ENCODE measurements around the gene PEG3.

Gene PEG3

GRCh38 chr19:56813531-56813930, 27.0 kb downstream of the PEG3 start:
- DNase-seq (ENCODE audit: low read depth) = no peak
- H3K4me3 ChIP-seq (ENCODE audit: low read depth, low read length) = no peak overlapping the region
- no peak for TF ChIP-seq CTCF (IDR thresholded peaks at IDR 0.05; ENCODE audit: low read depth, low read length, missing control alignments)
- in situ Hi-C loops (cut with HindIII; ENCODE audit: low sequenced_read_pairs) = no loop called here

- DNase-seq (ENCODE audit: low read depth) = no peak
- H3K4me3 ChIP-seq (ENCODE audit: low read depth, low read length) = no peak overlapping the region
- no peak for TF ChIP-seq CTCF (IDR thresholded peaks at IDR 0.05; ENCODE audit: low read depth, low read length, missing control alignments)
- in situ Hi-C loops (cut with HindIII; ENCODE audit: low sequenced_read_pairs) = no loop called here
These were observed 29.0 kb downstream of the PEG3 start for GRCh38 chr19:56811480-56811879.

- DNase-seq (ENCODE audit: low read depth) = no peak
- in situ Hi-C loops (cut with HindIII; ENCODE audit: low sequenced_read_pairs) = no loop called here
- H3K4me3 ChIP-seq (ENCODE audit: low read depth, low read length) = no peak overlapping the region
- no peak for TF ChIP-seq CTCF (IDR thresholded peaks at IDR 0.05; ENCODE audit: low read depth, low read length, missing control alignments)
These were observed 30.3 kb downstream of the PEG3 start for GRCh38 chr19:56810260-56810659.

- no peak for DNase-seq (ENCODE audit: low read depth)
- in situ Hi-C loops (cut with HindIII; ENCODE audit: low sequenced_read_pairs) = no loop called here
- no peak overlapping the region for H3K4me3 ChIP-seq (ENCODE audit: low read depth, low read length)
- no peak for TF ChIP-seq CTCF (IDR thresholded peaks at IDR 0.05; ENCODE audit: low read depth, low read length, missing control alignments)
These were observed 31.7 kb downstream of the PEG3 start for GRCh38 chr19:56808717-56809392.

- H3K4me3 ChIP-seq (ENCODE audit: low read depth, low read length) = no peak overlapping the region
- no peak for TF ChIP-seq CTCF (IDR thresholded peaks at IDR 0.05; ENCODE audit: low read depth, low read length, missing control alignments)
- DNase-seq (ENCODE audit: low read depth) = no peak
- in situ Hi-C loops (cut with HindIII; ENCODE audit: low sequenced_read_pairs) = no loop called here
These were observed 33.9 kb downstream of the PEG3 start for GRCh38 chr19:56806639-56807038.

Measured in astrocyte of the cerebellum (primary cell).